ENCODE results near the gene BLOC1S4.

DNA sequence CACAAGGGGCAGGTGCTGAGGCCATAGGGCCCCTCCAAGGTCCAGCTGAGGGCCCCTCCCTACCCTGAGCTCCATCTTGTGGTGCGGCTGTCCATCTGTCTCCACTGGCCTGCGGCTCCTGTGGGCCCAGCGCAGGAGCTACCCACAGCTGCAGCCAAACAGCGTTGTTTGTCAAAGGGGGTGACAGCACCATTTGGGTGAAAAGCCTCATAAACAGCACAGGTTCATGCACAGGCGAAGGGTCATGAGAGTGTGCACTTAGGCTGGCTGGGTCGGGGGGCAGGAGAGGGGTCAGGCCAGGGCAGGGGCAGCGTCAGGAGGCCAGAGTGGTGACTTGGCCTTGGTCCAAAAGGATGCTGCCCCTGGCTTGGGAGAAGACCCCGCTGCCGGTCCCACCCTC lies 32.3 kb downstream of the BLOC1S4 start:
- TF ChIP-seq CTCF (IDR thresholded peaks at IDR 0.05) (no peak), POLR2A (IDR thresholded peaks at IDR 0.05) (no peak)
